ENCODE data around the gene RNLS.

The RNLS gene

GRCh38 chr10:88232029-88232895, 350.9 kb downstream of the RNLS start:
- no peak for DNase-seq (ENCODE audit: low read depth)

DNA sequence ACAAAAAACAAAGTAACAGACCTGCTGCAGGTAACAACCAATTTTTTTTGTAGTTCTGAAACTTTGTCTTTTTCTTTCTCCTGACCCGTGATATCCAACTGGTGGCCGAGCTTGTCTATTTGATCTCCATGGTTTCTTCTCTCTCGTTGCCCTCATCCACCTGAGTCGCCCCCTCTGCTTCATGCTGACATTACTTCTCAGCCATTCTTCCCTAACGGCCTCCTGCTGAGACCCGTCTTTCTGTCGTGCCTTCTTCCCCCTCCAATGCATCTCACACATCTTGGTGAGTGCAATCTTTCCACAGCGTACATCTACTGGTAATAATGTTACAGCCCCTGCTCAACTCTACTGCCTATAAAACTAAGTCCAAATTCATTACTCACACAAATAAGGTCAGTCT, 352.9 kb downstream of the RNLS start:
- DNase-seq (ENCODE audit: low read depth) = no peak

- DNase-seq (ENCODE audit: low read depth) = no peak
These were observed 355.0 kb downstream of the RNLS start for GRCh38 chr10:88228130-88228529.

DNA sequence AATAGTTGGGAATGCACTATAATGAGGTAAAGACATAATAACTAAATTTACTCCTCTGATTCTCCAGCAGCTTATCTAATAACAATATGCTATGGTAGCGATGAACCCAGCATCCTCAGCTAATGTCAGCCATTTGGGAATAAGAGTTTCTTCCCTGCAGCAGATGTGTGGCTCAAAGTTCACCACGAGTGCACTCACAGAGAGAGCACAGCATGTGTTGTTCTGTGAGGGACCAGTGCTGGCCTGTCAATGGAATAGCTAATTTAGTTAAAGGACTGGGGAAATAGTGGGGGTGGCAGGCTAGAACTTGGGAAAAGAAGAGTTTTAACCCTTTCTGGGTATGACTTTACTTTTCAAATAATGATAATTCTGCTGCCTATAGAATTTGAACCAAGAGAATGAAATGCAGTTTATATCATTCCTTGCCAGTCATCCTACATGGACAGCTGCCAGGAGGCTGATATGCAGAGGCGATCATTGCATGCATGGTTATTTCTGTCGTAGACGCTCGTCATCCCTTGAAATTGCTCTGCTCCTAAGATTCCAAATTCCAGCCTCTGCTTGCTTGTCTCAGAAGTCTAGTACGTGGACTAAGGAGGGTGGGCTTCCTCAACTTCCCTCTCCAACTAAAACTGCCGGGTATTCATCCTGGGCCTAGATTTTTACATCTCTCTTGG, 355.6 kb downstream of the RNLS start:
- no peak for DNase-seq (ENCODE audit: low read depth)

DNA sequence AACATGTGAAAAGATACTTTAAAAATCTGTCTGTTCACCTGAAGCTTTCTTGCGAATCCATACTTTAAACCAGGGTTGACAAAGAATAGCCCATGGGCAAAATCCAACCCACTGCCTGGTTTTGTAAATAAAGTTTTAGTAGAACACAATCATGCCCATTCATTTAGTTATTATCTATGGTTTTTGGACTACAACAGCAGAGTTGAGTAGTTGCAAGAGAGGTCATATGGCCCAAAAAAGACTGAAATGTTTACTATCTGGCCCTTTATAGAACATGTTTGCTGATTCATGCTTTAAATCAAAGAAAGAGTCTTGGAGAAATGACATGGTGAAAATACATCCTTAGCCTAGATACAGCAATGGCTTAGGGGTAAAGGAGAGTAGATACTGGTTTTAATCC, 356.2 kb downstream of the RNLS start:
- no peak for DNase-seq (ENCODE audit: low read depth)

DNA sequence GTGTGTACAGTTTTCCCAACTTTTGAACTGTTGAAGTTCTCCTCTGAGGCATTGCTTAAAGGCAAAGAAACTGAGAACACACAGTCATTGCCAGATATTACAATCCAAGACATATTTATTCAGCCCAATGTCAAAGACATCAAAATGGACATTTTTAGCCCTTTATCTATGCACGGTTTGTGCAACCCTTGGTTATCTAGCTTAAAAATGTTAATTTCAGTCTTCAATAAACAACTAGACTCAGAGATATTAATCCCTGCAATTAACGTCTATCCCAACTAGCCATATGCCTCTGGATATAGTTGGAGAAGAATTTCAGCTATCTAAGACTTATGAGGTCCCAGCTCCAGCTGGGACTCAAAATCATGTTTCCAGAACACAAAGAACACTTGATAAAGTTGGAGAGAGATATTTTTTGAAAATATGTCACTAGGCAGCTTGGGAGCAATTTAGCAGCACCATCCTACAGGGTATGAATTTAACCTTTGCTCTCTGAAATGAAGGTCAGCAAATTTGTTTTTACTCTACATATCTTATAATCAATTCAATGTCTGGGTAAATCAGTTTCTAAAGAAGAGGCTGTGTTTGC, 357.0 kb downstream of the RNLS start:
- DNase-seq (ENCODE audit: low read depth) = no peak
